Astrocyte of the spinal cord (primary cell): ENCODE results near the gene DZIP1.

ENCODE experiments used
- DNase-seq: peaks from one replicate; pipeline ENCODE4 v3.0.0; 2011; ENCODE audit warnings: low read depth, low spot score
- H3K4me3 ChIP-seq: 2 replicates; pipeline ENCODE4 v1.5.1; 2011; ENCODE audit warnings: low read depth, mild to moderate bottlenecking, low read length, moderate library complexity
- in situ Hi-C: cut with HindIII; loops from 2 replicates; pipeline ENCODE4 v1.10.0; 2017; ENCODE audit warnings: low sequenced_read_pairs
- TF ChIP-seq, protein P1 (sequence below): IDR thresholded peaks from 2 replicates; pipeline ENCODE4 v1.5.1; 2012; ENCODE audit warnings: low read depth, mild to moderate bottlenecking, low read length, inconsistent platforms

Gene DZIP1

DNA sequence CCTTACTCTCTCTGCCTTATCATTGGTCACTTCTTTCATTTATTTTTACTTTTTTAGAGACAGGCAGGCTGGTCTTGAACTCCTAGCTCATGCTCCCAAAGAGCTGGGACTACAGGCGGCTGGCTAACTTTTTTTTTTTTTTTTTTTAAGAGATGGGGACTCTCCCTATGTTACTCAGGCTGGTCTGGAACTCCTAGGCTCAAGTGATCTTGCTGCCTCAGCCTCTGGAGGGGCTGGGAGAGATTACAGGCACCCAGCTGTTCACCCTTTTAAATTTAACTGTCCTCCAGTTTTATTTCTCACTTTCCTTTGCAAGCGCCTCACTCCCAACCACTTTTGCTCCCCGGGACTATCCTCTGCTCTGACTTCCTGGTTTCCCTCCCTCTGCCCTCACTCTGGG is 97.6 kb downstream of the DZIP1 start:
- TF ChIP-seq, protein P1, sequence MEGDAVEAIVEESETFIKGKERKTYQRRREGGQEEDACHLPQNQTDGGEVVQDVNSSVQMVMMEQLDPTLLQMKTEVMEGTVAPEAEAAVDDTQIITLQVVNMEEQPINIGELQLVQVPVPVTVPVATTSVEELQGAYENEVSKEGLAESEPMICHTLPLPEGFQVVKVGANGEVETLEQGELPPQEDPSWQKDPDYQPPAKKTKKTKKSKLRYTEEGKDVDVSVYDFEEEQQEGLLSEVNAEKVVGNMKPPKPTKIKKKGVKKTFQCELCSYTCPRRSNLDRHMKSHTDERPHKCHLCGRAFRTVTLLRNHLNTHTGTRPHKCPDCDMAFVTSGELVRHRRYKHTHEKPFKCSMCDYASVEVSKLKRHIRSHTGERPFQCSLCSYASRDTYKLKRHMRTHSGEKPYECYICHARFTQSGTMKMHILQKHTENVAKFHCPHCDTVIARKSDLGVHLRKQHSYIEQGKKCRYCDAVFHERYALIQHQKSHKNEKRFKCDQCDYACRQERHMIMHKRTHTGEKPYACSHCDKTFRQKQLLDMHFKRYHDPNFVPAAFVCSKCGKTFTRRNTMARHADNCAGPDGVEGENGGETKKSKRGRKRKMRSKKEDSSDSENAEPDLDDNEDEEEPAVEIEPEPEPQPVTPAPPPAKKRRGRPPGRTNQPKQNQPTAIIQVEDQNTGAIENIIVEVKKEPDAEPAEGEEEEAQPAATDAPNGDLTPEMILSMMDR: no peak
- DNase-seq: no peak
- in situ Hi-C loops: no loop called here
- H3K4me3 ChIP-seq: no peak overlapping the region

DNA sequence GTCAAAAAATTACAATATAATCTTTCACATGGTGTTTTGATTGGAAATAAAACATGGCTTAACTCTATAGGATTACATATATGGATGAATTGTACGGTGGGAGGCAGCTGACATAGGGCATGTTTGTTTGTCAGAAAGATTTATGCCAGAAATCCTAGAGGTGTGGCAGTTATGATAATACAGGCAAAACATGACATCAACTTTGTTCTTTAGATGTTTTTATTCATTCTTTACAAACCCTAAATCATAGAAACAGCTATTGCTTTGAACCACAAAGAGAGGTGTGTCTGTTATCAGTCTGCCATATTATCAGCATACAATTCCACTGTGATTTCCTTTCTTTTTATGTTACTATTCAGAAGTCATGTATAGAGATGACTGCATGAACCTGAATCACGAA is 100.2 kb downstream of the DZIP1 start:
- no peak for DNase-seq
- no peak overlapping the region for H3K4me3 ChIP-seq
- in situ Hi-C loops: no loop called here
- TF ChIP-seq, protein P1: no peak

DNA sequence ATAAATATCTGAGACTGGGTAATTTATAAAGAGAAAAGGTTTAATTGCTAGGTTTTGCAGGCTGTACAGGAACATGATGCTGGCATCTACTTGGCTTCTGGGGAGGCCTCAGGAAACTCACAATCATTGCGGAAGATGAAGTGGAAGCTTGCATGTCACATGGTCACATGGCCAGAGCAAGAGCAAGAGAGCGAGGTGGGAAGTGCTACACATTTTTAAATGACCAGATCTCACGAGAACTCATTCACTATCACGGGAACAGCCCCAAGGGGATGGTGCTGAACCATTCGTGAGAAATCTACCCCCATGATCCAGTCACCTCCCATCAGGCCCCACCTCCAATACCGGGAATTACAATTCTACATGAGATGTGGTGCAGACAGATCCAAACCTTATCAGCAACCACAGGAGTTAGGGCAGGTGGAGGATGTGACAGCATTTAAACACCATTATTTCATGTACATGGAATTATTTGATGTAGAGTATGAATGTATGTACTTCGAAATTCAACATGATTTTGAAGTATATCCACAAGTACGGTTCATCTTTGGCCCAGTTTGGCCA is 102.5 kb downstream of the DZIP1 start:
- in situ Hi-C loops: no loop called here
- TF ChIP-seq, protein P1: no peak

DNA sequence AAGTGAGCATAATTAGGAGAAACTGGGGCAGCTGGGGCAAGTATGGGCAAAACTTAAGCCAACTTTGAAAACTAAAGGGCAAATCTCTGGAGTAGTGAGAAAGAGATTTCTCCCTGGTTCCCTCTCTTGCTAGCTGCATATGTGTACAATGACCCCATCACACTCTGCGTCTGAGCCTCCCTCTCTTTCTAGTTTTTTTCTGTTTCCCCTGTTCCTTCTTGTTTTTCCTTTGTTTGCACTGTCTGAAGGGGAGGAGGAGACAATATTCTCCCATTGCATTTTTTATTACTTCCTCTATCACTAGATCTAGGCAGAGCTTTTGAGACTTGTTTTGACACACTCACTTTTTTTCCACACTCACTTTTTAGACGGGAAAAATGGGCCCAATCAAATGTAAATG is 103.2 kb downstream of the DZIP1 start:
- TF ChIP-seq, protein P1: no peak
- DNase-seq: no peak
- in situ Hi-C loops: no loop called here
- no peak overlapping the region for H3K4me3 ChIP-seq

More for the DNA sequence above, 102.5 kb downstream of the DZIP1 start:
- DNase-seq: no peak
- H3K4me3 ChIP-seq: no peak overlapping the region

DNA sequence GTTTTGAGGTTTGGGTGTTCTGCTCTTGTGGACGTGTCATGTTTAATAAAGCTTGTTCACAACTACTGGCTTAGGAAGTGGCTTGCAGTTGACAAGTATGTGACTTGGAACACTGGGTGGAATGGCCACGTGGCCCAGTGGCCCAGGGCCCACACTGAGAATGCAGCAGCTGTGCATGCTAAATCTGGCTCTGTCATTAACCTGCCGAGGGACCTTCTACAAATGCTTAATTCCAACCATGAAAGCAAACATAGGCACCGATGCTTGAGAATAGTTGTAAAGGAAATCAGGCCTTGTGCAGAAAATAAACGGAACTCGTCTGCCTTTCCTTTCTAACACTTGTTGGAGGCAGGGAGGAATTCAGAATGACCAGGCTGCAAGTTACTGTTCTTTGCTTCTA is 103.6 kb downstream of the DZIP1 start:
- no peak for DNase-seq
- no peak overlapping the region for H3K4me3 ChIP-seq
- TF ChIP-seq, protein P1: no peak
- in situ Hi-C loops: no loop called here

DNA sequence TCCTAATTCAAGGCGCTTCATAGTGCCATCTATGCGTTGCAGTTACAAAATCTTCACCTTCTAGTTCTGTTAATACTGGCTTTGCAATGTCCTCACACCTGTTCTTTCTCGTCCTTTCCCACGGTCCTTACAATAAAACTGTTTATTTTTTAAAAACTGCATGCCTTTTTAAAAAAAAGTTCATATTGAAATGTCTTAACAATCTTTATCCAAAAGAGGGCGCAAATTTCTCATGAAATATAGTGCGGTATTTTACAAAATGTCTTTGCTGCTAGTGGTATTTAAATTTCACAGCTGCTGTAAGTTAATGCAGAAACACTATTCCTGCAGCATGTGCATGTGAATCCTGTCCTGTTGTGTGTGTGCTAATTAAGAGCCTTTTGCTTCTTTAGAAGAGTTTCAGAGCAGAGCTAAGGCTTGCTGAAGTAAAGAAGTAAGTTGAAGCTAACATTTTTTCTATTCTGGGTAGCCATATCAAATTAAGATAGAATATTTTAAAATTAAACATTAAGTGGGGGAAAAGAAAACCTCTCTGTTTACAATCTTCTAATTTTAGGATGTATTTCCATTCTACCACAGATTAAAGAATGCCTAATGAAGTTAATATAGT is 107.8 kb downstream of the DZIP1 start:
- in situ Hi-C loops: no loop called here
- TF ChIP-seq, protein P1: peak; percentile 31
- DNase-seq: peak; percentile 54
- no peak overlapping the region for H3K4me3 ChIP-seq

DNA sequence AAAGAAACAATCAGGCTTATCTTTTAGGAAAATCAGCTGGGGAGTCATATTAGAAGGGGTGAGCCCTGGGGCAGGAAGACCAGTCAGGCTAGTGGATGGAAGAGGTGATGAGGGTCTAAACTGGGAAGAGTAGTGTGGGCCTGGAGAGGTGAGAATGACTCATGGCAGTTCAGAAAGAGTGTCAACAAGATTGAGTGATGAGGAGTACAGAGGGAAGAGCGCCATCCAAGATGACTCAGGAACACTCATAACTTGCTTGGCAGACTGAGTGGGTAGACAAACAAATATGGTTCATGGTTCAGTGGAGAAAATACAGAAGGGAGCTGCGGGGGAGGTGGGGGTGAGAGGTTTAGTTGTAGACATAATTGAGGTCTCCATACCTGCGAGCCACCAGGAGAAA is 109.3 kb downstream of the DZIP1 start:
- no peak overlapping the region for H3K4me3 ChIP-seq
- in situ Hi-C loops: no loop called here
- TF ChIP-seq, protein P1: no peak
- DNase-seq: peak; percentile 81
